Upper lobe of left lung (tissue), 4 donors: ENCODE results near the gene PTCH2.

Experiments used
- POLR2A ChIP-seq, 4 donors: fragments of 450-650 bp; IDR thresholded peaks; one replicate each; pipeline ENCODE4 v1.5.1; 2016 to 2017; ENCODE audit warnings: antibody characterized with exemption in 4 of 4, mild to moderate bottlenecking in 2 of 4
- POLR2AphosphoS5 ChIP-seq, 2 donors: sonication (generic); formaldehyde crosslinking; IDR thresholded peaks; one replicate each; pipeline ENCODE4 v1.5.1; 2017; ENCODE audit warnings: antibody characterized with exemption in 2 of 2
- TF ChIP-seq, protein P1 (sequence below), 6 experiments: fragments of 450-650 bp in 4 of 6; fragments of 200-600 bp in 2 of 6; sonication (generic) in 2 of 6; IDR thresholded peaks; one replicate each; pipeline ENCODE4 v1.5.1; 2016 to 2019; ENCODE audit warnings: antibody characterized with exemption in 6 of 6

DNA sequence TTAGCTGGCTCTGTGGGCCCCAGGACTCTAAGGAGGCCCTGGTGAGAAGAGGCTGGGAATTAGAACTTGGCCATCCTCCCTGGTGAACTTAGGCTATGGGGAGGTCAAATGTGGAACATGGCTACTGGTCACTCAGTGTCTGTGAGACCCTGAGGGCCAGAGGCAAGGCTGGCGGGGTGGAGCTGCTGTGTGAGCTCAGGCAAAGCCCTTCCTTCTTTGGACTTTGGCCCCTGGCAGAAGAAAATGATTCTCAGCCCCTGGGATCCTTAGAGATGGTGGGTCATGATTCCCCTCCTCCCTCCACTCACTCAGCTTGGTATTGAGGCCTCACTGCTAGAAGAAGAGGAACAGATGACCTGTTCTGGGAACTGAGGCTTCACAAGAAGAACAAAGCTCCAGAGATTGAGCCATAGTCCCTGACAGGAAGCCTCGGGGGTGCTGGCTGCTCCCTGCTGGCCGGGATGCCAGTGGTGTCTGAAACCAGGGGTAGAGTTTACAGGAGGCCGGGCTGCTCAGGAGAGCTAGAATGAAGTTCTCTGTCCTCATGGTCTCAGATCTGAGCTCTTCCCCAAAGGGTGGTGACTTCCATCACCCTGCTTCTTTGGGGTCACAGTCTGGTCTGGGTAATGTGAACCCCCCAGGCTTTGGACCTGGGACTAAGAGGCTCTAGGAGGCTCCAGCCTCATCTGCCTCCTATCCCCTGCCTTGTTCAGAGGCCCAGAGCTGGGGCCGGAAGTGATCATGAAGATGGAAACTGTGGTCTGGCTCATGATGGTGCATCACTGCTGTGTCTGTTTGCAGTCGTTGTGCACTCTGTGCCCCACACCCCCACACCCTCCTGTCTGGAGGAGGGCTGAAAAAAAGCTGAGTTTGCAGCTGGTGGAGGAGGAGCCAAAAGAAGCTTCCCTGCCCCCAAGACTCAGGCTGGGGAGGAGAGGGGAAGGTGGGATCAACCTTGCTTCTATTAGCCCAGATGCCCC lies 33.8 kb downstream of the PTCH2 start:
- TF ChIP-seq, protein P1, sequence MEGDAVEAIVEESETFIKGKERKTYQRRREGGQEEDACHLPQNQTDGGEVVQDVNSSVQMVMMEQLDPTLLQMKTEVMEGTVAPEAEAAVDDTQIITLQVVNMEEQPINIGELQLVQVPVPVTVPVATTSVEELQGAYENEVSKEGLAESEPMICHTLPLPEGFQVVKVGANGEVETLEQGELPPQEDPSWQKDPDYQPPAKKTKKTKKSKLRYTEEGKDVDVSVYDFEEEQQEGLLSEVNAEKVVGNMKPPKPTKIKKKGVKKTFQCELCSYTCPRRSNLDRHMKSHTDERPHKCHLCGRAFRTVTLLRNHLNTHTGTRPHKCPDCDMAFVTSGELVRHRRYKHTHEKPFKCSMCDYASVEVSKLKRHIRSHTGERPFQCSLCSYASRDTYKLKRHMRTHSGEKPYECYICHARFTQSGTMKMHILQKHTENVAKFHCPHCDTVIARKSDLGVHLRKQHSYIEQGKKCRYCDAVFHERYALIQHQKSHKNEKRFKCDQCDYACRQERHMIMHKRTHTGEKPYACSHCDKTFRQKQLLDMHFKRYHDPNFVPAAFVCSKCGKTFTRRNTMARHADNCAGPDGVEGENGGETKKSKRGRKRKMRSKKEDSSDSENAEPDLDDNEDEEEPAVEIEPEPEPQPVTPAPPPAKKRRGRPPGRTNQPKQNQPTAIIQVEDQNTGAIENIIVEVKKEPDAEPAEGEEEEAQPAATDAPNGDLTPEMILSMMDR (IDR thresholded peaks at IDR 0.05): peak in 2 of 6 experiments; percentile 13 to 26
- TF ChIP-seq POLR2A (IDR thresholded peaks at IDR 0.05) (peak in 1 of 4 donors; percentile 62), POLR2AphosphoS5 (IDR thresholded peaks at IDR 0.05) (peak; percentile 59 to 83)
